Testis (tissue), 2 donors: ENCODE measurements around the gene PSTPIP1.

ENCODE experiments used
- CTCF ChIP-seq, 3 experiments: fragments of 450-650 bp in 2 of 3; fragments of 200-600 bp in 1 of 3; sonication (generic) in 1 of 3; IDR thresholded peaks; one replicate each; pipeline ENCODE4 v1.5.1; 2016 to 2019; ENCODE audit warnings: antibody characterized with exemption in 3 of 3, mild to moderate bottlenecking in 2 of 3, moderate library complexity in 1 of 3
- POLR2A ChIP-seq: fragments of 450-650 bp; IDR thresholded peaks from one replicate; pipeline ENCODE4 v1.6.1; 2017; ENCODE audit warnings: antibody characterized with exemption, mild to moderate bottlenecking, moderate library complexity

DNA sequence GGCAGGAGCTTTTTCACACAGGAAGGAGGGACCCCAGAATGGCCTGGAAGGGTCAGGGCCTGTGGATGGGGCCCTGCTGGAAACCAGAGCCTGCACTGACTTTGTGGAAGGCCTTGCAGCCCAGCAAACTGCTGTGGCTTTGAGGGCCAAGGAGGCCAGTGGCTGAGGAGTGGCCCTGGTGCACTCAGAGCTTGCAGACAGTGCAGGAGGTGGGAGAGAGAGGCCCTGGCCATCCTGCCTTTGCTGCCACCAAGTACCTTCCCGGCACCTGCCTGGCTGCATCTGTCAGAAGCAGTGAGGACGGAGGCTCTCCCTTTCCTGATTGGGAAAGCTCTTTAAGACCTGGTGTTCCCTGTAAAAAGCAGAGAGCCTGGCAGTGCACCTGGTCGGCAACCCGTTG is 6.4 kb downstream of the PSTPIP1 start:
- TF ChIP-seq CTCF (IDR thresholded peaks at IDR 0.05) (no peak), POLR2A (no peak)
